Measurements from ENCODE around the gene ERBB2. TPM values are rescaled to one million over a fixed set of nuclear protein-coding genes. Genes with fewer than 3 reads are reported as not detected.
"Not testable (repeated sequence)": the region's sequence is repeated elsewhere in the genome, so short reads cannot be mapped to it uniquely, and the experiment has no call there.

ERBB2 gene
- total RNA-seq, 1 donor from 2014 or later = 14.5 TPM

- no peak overlapping the region for H3K4me3 Mint-ChIP-seq (ENCODE audit: unreplicated experiment)
- no peak for TF ChIP-seq CTCF (IDR thresholded peaks at IDR 0.05; ENCODE audit: partially characterized antibody, unreplicated experiment)
- peaks cover 5% of the 10 kb centered on the region for H3K27me3 Mint-ChIP-seq (ENCODE audit: unreplicated experiment)
- H3K27ac Mint-ChIP-seq (ENCODE audit: unreplicated experiment) = no peak overlapping the region
- peaks cover 4% of the 10 kb centered on the region for H3K4me1 Mint-ChIP-seq (ENCODE audit: low read depth, unreplicated experiment)
- DNase-seq = no peak
- H3K9me3 Mint-ChIP-seq (ENCODE audit: unreplicated experiment) = peaks cover 5% of the 10 kb centered on the region
- H3K36me3 Mint-ChIP-seq (ENCODE audit: unreplicated experiment) = no peaks in the 10 kb centered on the region
These were observed 4.8 kb upstream of the ERBB2 start for GRCh38 chr17:39695089-39695474.

GRCh38 chr17:39696731-39697130 lies 3.1 kb upstream of the ERBB2 start:
- Mint-ChIP-seq H3K4me3 (ENCODE audit: unreplicated experiment) (no peak overlapping the region), H3K4me1 (ENCODE audit: low read depth, unreplicated experiment) (peaks cover 4% of the 10 kb centered on the region), H3K27ac (ENCODE audit: unreplicated experiment) (no peak overlapping the region), H3K27me3 (ENCODE audit: unreplicated experiment) (peaks cover 7% of the 10 kb centered on the region), H3K36me3 (ENCODE audit: unreplicated experiment) (no peaks in the 10 kb centered on the region), H3K9me3 (ENCODE audit: unreplicated experiment) (peaks cover 5% of the 10 kb centered on the region)
- TF ChIP-seq CTCF (IDR thresholded peaks at IDR 0.05; ENCODE audit: partially characterized antibody, unreplicated experiment) = no peak
- DNase-seq = no peak

- Mint-ChIP-seq H3K9me3 (ENCODE audit: unreplicated experiment) (peaks cover 5% of the 10 kb centered on the region), H3K27me3 (ENCODE audit: unreplicated experiment) (peaks cover 7% of the 10 kb centered on the region), H3K27ac (ENCODE audit: unreplicated experiment) (no peak overlapping the region), H3K36me3 (ENCODE audit: unreplicated experiment) (no peaks in the 10 kb centered on the region), H3K4me3 (ENCODE audit: unreplicated experiment) (no peak overlapping the region), H3K4me1 (ENCODE audit: low read depth, unreplicated experiment) (peaks cover 4% of the 10 kb centered on the region)
- no peak for TF ChIP-seq CTCF (IDR thresholded peaks at IDR 0.05; ENCODE audit: partially characterized antibody, unreplicated experiment)
- no peak for DNase-seq
These were observed 1.9 kb upstream of the ERBB2 start for GRCh38 chr17:39697961-39698360.

- H3K27ac Mint-ChIP-seq (ENCODE audit: unreplicated experiment); H3K27me3 Mint-ChIP-seq (ENCODE audit: unreplicated experiment); H3K4me1 Mint-ChIP-seq (ENCODE audit: low read depth, unreplicated experiment); H3K9me3 Mint-ChIP-seq (ENCODE audit: unreplicated experiment); DNase-seq; H3K36me3 Mint-ChIP-seq (ENCODE audit: unreplicated experiment): not testable (repeated sequence)
- H3K4me3 Mint-ChIP-seq (ENCODE audit: unreplicated experiment) = peak overlapping the region; percentile 90
These were observed 577 bp upstream of the ERBB2 start for GRCh38 chr17:39699157-39699817.

GRCh38 chr17:39700148-39700987 lies 504 bp downstream of the ERBB2 start:
- no peak for TF ChIP-seq CTCF (IDR thresholded peaks at IDR 0.05; ENCODE audit: partially characterized antibody, unreplicated experiment)
- peaks cover 3% of the 10 kb centered on the region for H3K9me3 Mint-ChIP-seq (ENCODE audit: unreplicated experiment)
- no peaks in the 10 kb centered on the region for H3K36me3 Mint-ChIP-seq (ENCODE audit: unreplicated experiment)
- H3K27ac Mint-ChIP-seq (ENCODE audit: unreplicated experiment) = no peak overlapping the region
- no peak for DNase-seq
- H3K4me3 Mint-ChIP-seq (ENCODE audit: unreplicated experiment) = peak overlapping the region; percentile 46
- peaks cover 4% of the 10 kb centered on the region for H3K4me1 Mint-ChIP-seq (ENCODE audit: low read depth, unreplicated experiment)
- peaks cover 7% of the 10 kb centered on the region for H3K27me3 Mint-ChIP-seq (ENCODE audit: unreplicated experiment)
